Measurements from ENCODE around the gene CFP.
A peak's percentile ranks its signal among the peaks of the same experiment; 100 is the strongest.
"Not testable (repeated sequence)": the region's sequence is repeated elsewhere in the genome, so short reads cannot be mapped to it uniquely, and the experiment has no call there.

CFP gene

GRCh38 chrX:47611489-47611888 lies 18.2 kb downstream of the CFP start:
- no peaks in the 10 kb centered on the region for H3K9me3 ChIP-seq
- no peaks in the 10 kb centered on the region for H3K27me3 ChIP-seq
- no peaks in the 10 kb centered on the region for H3K36me3 ChIP-seq
- no peak overlapping the region for H3K4me3 ChIP-seq (ENCODE audit: low read depth in 1 of 2, low read length in 1 of 2)
- no peak for TF ChIP-seq CTCF (IDR thresholded peaks at IDR 0.05)
- H3K4me1 ChIP-seq (ENCODE audit: control insufficient read depth in 1 of 2, insufficient read depth in 1 of 2, low read depth in 1 of 2, low read length in 1 of 2): peaks cover 19 to 31% of the 10 kb centered on the region in 2 experiments
- H3K27ac ChIP-seq: no peak overlapping the region

GRCh38 chrX:47610511-47610910 lies 19.2 kb downstream of the CFP start:
- H3K4me1 ChIP-seq (ENCODE audit: control insufficient read depth in 1 of 2, insufficient read depth in 1 of 2, low read depth in 1 of 2, low read length in 1 of 2): peaks cover 19 to 31% of the 10 kb centered on the region in 2 experiments
- no peak for TF ChIP-seq CTCF (IDR thresholded peaks at IDR 0.05)

GRCh38 chrX:47608130-47608810 lies 21.5 kb downstream of the CFP start:
- H3K27me3 ChIP-seq: no peaks in the 10 kb centered on the region
- H3K27ac ChIP-seq: peak overlapping the region; percentile 38
- TF ChIP-seq CTCF (IDR thresholded peaks at IDR 0.05): no peak
- H3K4me1 ChIP-seq (ENCODE audit: control insufficient read depth in 1 of 2, insufficient read depth in 1 of 2, low read depth in 1 of 2, low read length in 1 of 2): peaks cover 19 to 31% of the 10 kb centered on the region in 2 experiments
- H3K9me3 ChIP-seq: no peaks in the 10 kb centered on the region
- H3K4me3 ChIP-seq (ENCODE audit: low read depth in 1 of 2, low read length in 1 of 2): no peak overlapping the region
- no peaks in the 10 kb centered on the region for H3K36me3 ChIP-seq

More at GRCh38 chrX:47610511-47610910, 19.2 kb downstream of the CFP start:
- no peak overlapping the region for H3K4me3 ChIP-seq (ENCODE audit: low read depth in 1 of 2, low read length in 1 of 2)
- no peaks in the 10 kb centered on the region for H3K9me3 ChIP-seq
- H3K27ac ChIP-seq: no peak overlapping the region
- no peaks in the 10 kb centered on the region for H3K36me3 ChIP-seq
- no peaks in the 10 kb centered on the region for H3K27me3 ChIP-seq

GRCh38 chrX:47607091-47607490 lies 22.6 kb downstream of the CFP start:
- Histone ChIP-seq H3K9me3 (no peaks in the 10 kb centered on the region), H3K4me3 (ENCODE audit: low read depth in 1 of 2, low read length in 1 of 2) (no peak overlapping the region), H3K27me3 (no peaks in the 10 kb centered on the region), H3K27ac (no peak overlapping the region), H3K4me1 (ENCODE audit: control insufficient read depth in 1 of 2, insufficient read depth in 1 of 2, low read depth in 1 of 2, low read length in 1 of 2) (peaks cover 19 to 31% of the 10 kb centered on the region in 2 experiments), H3K36me3 (no peaks in the 10 kb centered on the region)
- no peak for TF ChIP-seq CTCF (IDR thresholded peaks at IDR 0.05)

- peaks cover 12 to 20% of the 10 kb centered on the region in 2 experiments for H3K4me1 ChIP-seq (ENCODE audit: control insufficient read depth in 1 of 2, insufficient read depth in 1 of 2, low read depth in 1 of 2, low read length in 1 of 2)
- no peak for TF ChIP-seq CTCF (IDR thresholded peaks at IDR 0.05)
These were observed 24.7 kb downstream of the CFP start for GRCh38 chrX:47605024-47605423.

GRCh38 chrX:47603125-47603524 lies 26.6 kb downstream of the CFP start:
- not testable (repeated sequence) for H3K27ac ChIP-seq; H3K4me1 ChIP-seq (ENCODE audit: control insufficient read depth in 1 of 2, insufficient read depth in 1 of 2, low read depth in 1 of 2, low read length in 1 of 2); H3K36me3 ChIP-seq; H3K4me3 ChIP-seq (ENCODE audit: low read depth in 1 of 2, low read length in 1 of 2); H3K9me3 ChIP-seq; H3K27me3 ChIP-seq

More at GRCh38 chrX:47605024-47605423, 24.7 kb downstream of the CFP start:
- Histone ChIP-seq H3K9me3 (no peaks in the 10 kb centered on the region), H3K27ac (no peak overlapping the region), H3K4me3 (ENCODE audit: low read depth in 1 of 2, low read length in 1 of 2) (no peak overlapping the region), H3K27me3 (no peaks in the 10 kb centered on the region), H3K36me3 (no peaks in the 10 kb centered on the region)

Measured in neutrophil (primary cell).